HepG2 (cell line): ENCODE results near the gene TNFRSF18. TPM values are rescaled to one million over a fixed set of nuclear protein-coding genes. Genes with fewer than 3 reads are reported as not detected.

Experiments
- ARNTL ChIP-seq: sonication (generic); formaldehyde crosslinking; IDR thresholded peaks from 2 replicates; pipeline ENCODE4 v1.4.0; 2020; ENCODE audit warnings: mild to moderate bottlenecking, missing genetic modification reagents
- CHD2 ChIP-seq: IDR thresholded peaks from 2 replicates; pipeline ENCODE4 v1.6.1; 2011; ENCODE audit warnings: low read depth, low read length, improper control_type of control experiment
- HDAC1 ChIP-seq: sonication (generic); formaldehyde crosslinking; IDR thresholded peaks from 2 replicates; pipeline ENCODE4 v1.5.1; 2020; ENCODE audit warnings: mild to moderate bottlenecking, missing genetic modification reagents
- HES4 ChIP-seq: sonication (generic); formaldehyde crosslinking; IDR thresholded peaks from 2 replicates; pipeline ENCODE4 v1.9.0; 2021; ENCODE audit warnings: mild to moderate bottlenecking, missing genetic modification reagents, borderline replicate concordance
- HOXD1 ChIP-seq: sonication (generic); formaldehyde crosslinking; IDR thresholded peaks from 2 replicates; pipeline ENCODE4 v1.5.0; 2020; ENCODE audit warnings: missing genetic modification reagents
- KDM1A ChIP-seq: IDR thresholded peaks from 2 replicates; pipeline ENCODE4 v1.6.1; 2016; ENCODE audit warnings: missing compliant biosample characterization
- KDM6A ChIP-seq: IDR thresholded peaks from 2 replicates; pipeline ENCODE4 v1.6.1; 2016; ENCODE audit warnings: low read depth
- PREB ChIP-seq: sonication (generic); formaldehyde crosslinking; IDR thresholded peaks from 2 replicates; pipeline ENCODE4 v1.4.0; 2020; ENCODE audit warnings: missing genetic modification reagents
- RAD21 ChIP-seq: fragments of 450-650 bp; formaldehyde crosslinking; IDR thresholded peaks from 2 replicates; pipeline ENCODE4 v1.5.0; 2020; ENCODE audit warnings: mild to moderate bottlenecking
- RFX5 ChIP-seq: IDR thresholded peaks from 2 replicates; pipeline ENCODE4 v1.6.1; 2011; ENCODE audit warnings: low read depth, low read length, improper control_type of control experiment
- RORA ChIP-seq: sonication (generic); formaldehyde crosslinking; IDR thresholded peaks from 2 replicates; pipeline ENCODE4 v1.5.0; 2020; ENCODE audit warnings: mild to moderate bottlenecking, missing genetic modification reagents, moderate library complexity
- THAP8 ChIP-seq: sonication (generic); formaldehyde crosslinking; IDR thresholded peaks from 2 replicates; pipeline ENCODE4 v1.5.1; 2020; ENCODE audit warnings: missing genetic modification reagents, mild to moderate bottlenecking, borderline replicate concordance
- TOPORS ChIP-seq: sonication (generic); formaldehyde crosslinking; IDR thresholded peaks from 2 replicates; pipeline ENCODE4 v1.8.0; 2023; ENCODE audit warnings: mild to moderate bottlenecking, missing genetic modification reagents
- TRAFD1 ChIP-seq: sonication (generic); formaldehyde crosslinking; IDR thresholded peaks from 2 replicates; pipeline ENCODE4 v1.5.1; 2020; ENCODE audit warnings: missing genetic modification reagents, mild to moderate bottlenecking, borderline replicate concordance
- TRIM22 ChIP-seq: fragments of 450-650 bp; IDR thresholded peaks from 2 replicates; pipeline ENCODE4 v1.6.1; 2017
- YEATS2 ChIP-seq: sonication (generic); formaldehyde crosslinking; IDR thresholded peaks from 2 replicates; pipeline ENCODE4 v1.4.0; 2020; ENCODE audit warnings: missing genetic modification reagents, borderline replicate concordance
- ZBTB34 ChIP-seq: sonication (generic); formaldehyde crosslinking; IDR thresholded peaks from 2 replicates; pipeline ENCODE4 v1.8.0; 2022; ENCODE audit warnings: mild to moderate bottlenecking, missing genetic modification reagents
- ZFP62 ChIP-seq: sonication (generic); formaldehyde crosslinking; IDR thresholded peaks from 2 replicates; pipeline ENCODE4 v1.4.0; 2020; ENCODE audit warnings: missing genetic modification reagents
- ZNF160 ChIP-seq: sonication (generic); formaldehyde crosslinking; IDR thresholded peaks from 2 replicates; pipeline ENCODE4 v1.8.0; 2022; ENCODE audit warnings: mild to moderate bottlenecking, inconsistent platforms, missing genetic modification reagents
- ZNF350 ChIP-seq: sonication (generic); formaldehyde crosslinking; IDR thresholded peaks from 2 replicates; pipeline ENCODE4 v1.4.0; 2020; ENCODE audit warnings: mild to moderate bottlenecking, low read depth, missing genetic modification reagents, borderline replicate concordance
- ZNF530 ChIP-seq: sonication (generic); formaldehyde crosslinking; IDR thresholded peaks from 2 replicates; pipeline ENCODE4 v1.5.0; 2020; ENCODE audit warnings: low read depth, mild to moderate bottlenecking, missing genetic modification reagents
- ZNF562 ChIP-seq: sonication (generic); formaldehyde crosslinking; IDR thresholded peaks from 2 replicates; pipeline ENCODE4 v1.8.0; 2022; ENCODE audit warnings: missing genetic modification reagents, borderline replicate concordance
- ZNF773 ChIP-seq: sonication (generic); formaldehyde crosslinking; IDR thresholded peaks from 2 replicates; pipeline ENCODE4 v1.4.0; 2020; ENCODE audit warnings: missing genetic modification reagents, borderline replicate concordance
- ZNF839 ChIP-seq: sonication (generic); formaldehyde crosslinking; IDR thresholded peaks from 2 replicates; pipeline ENCODE4 v1.4.0; 2020; ENCODE audit warnings: missing genetic modification reagents, mild to moderate bottlenecking, borderline replicate concordance
- ZSCAN25 ChIP-seq: sonication (generic); formaldehyde crosslinking; IDR thresholded peaks from 2 replicates; pipeline ENCODE4 v1.8.0; 2022; ENCODE audit warnings: mild to moderate bottlenecking, missing genetic modification reagents
- polyA plus RNA-seq, 8 experiments: library from polyadenylated mRNA; depleted of rRNA in 3 of 8; stranded (reverse) in 7 of 8; unstranded in 1 of 8; fragments of >200 nt; fragmentation: Illumina TruSeq in 4 of 8; extraction: Trizol in 4 of 8; gene quantifications; 2 replicates each; pipeline versions ENCODE4 v1.2.1 to v1.2.3, GENCODE V29; 2011 to 2016; ENCODE audit warnings: low read depth in 4 of 8, missing spikeins in 1 of 8, mixed read lengths in 1 of 8; ENCODE audit not compliant: insufficient read depth in 1 of 8
- total RNA-seq, 5 experiments: library from RNA; depleted of rRNA; stranded (reverse); fragments of >200 nt; fragmentation: Illumina TruSeq; extraction: Trizol; gene quantifications; 2 replicates each; pipeline ENCODE4 v1.2.3, GENCODE V29; 2016; ENCODE audit warnings: low read depth in 1 of 5

Gene TNFRSF18
- total and polyA plus RNA-seq, 2 of the 13 experiments (the other 11 are each of a cell fraction or from before 2014, with no cell fraction given): not detected

GRCh38 chr1:1231400-1232207 is 25.2 kb upstream of the TNFRSF18 start, which contains the start of gene SDF4 (continued):
- TF ChIP-seq TRAFD1 (no peak), CHD2 (no peak), ARNTL (CRISPR knock-in tag) (peak; percentile 52; the same call in 1 of the 2 replicates), YEATS2 (CRISPR knock-in tag) (no peak), THAP8 (no peak), HDAC1 (peak; percentile 90), HES4 (CRISPR knock-in tag) (peak; percentile 86), ZNF350 (CRISPR knock-in tag) (0 out of 2 replicates have a peak, but pooled peaks have one; percentile 33), TOPORS (CRISPR knock-in tag) (peak; percentile 51; the same call in 1 of the 2 replicates), RAD21 (peak; percentile 67), ZFP62 (no peak), RORA (CRISPR knock-in tag) (no peak), ZSCAN25 (CRISPR knock-in tag) (peak; percentile 44), HOXD1 (CRISPR knock-in tag) (no peak), ZNF562 (CRISPR knock-in tag) (no peak), KDM1A (no peak), ZNF839 (CRISPR knock-in tag) (no peak), PREB (no peak), TRIM22 (no peak), KDM6A (CRISPR knock-in tag) (no peak), RFX5 (no peak), ZNF773 (CRISPR knock-in tag) (0 out of 2 replicates have a peak, but pooled peaks have one; percentile 20), ZNF160 (CRISPR knock-in tag) (no peak), ZNF530 (CRISPR knock-in tag) (no peak), ZBTB34 (no peak)
